GM12801 (cell line): ENCODE results near the gene TCF12.

Experiments used
- TF ChIP-seq, protein P1 (sequence below): IDR thresholded peaks from one replicate; pipeline ENCODE4 v1.5.1; 2011; ENCODE audit warnings: control low read depth; ENCODE audit not compliant: insufficient read length; ENCODE audit errors: extremely low read depth

TCF12 gene

GRCh38 chr15:57038496-57038895 is 120.1 kb downstream of the TCF12 start:
- TF ChIP-seq, protein P1, sequence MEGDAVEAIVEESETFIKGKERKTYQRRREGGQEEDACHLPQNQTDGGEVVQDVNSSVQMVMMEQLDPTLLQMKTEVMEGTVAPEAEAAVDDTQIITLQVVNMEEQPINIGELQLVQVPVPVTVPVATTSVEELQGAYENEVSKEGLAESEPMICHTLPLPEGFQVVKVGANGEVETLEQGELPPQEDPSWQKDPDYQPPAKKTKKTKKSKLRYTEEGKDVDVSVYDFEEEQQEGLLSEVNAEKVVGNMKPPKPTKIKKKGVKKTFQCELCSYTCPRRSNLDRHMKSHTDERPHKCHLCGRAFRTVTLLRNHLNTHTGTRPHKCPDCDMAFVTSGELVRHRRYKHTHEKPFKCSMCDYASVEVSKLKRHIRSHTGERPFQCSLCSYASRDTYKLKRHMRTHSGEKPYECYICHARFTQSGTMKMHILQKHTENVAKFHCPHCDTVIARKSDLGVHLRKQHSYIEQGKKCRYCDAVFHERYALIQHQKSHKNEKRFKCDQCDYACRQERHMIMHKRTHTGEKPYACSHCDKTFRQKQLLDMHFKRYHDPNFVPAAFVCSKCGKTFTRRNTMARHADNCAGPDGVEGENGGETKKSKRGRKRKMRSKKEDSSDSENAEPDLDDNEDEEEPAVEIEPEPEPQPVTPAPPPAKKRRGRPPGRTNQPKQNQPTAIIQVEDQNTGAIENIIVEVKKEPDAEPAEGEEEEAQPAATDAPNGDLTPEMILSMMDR = no peak

- TF ChIP-seq, protein P1 = no peak
Observed at GRCh38 chr15:57041416-57041815, 123.0 kb downstream of the TCF12 start.

- TF ChIP-seq, protein P1 = no peak
Observed at GRCh38 chr15:57044072-57044702, 125.7 kb downstream of the TCF12 start.

DNA sequence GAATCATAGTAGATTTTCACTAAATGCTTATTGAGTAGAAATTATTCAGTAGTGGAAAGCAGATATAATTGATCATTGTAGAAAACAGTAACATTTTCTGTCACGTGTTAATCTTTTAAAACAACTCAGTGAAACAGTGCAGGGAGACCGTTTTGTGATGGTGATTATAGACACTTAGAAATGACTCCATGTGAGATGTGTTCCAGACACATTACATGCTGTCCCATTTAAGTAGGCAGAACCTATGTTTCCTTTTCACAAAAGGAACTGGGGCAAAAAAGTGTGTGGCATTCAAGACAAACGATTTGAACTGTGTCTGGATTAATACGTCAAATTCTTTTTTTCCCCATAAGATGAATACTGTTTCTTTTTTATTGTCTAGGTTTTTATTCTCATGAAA is 126.5 kb downstream of the TCF12 start:
- TF ChIP-seq, protein P1 = no peak

DNA sequence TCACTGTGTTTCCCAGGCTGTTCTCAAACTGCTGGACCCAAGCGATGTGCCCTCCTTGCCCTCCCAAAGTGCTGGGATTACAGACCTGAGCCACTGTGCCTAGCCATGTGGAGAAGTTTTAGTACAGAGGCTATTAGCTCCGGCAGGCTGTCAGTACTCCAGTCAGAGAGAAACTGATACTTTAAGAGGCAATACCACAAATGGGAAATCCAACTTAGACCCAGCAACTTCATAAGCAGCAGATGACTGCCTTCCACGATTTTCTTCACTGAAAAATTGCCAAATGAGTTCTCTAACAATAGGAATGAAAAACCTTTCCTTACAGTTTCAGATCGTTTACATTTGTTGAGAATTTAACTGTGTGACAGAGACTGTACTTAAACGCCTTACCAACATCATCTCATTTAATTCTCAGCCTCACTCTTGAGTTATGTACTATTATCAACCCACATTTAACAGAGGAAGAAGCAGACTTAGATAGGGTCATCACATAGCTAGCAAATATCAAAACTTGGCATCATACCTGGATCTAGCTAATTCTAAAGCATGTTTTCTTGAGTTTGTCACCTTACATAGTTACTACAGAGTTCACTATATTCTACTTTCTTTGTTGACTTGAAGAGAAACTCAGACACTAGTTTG is 127.4 kb downstream of the TCF12 start:
- TF ChIP-seq, protein P1 = no peak

DNA sequence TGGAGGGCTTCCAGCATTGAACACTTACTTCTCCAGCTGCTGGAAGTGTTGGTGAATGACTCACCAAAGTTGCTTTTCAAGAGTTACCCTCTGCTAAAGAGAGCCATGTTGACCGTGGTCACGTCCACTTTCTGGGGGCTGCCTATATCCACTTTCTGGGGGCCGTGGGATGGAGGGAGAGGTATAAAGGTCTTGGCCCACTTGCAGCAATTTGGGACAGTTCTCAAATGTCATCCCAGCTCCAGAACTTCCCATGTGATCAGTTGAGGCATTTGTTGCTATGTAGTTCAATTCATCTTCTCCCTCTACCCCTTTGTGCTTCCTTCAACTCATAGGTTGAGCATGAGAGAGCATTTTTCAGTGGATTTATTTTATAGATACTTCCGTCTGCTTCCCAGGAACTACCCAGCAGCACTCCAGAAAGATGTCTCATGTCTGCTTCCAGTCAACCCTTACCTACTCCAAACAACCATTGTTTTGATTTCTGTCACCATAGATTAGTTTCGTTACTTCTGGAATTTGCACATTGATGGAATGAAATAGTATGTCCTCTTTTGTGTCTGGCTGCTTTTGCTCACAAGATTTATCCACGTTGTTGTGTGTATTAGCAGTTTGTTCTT is 130.6 kb downstream of the TCF12 start:
- TF ChIP-seq, protein P1 = no peak

DNA sequence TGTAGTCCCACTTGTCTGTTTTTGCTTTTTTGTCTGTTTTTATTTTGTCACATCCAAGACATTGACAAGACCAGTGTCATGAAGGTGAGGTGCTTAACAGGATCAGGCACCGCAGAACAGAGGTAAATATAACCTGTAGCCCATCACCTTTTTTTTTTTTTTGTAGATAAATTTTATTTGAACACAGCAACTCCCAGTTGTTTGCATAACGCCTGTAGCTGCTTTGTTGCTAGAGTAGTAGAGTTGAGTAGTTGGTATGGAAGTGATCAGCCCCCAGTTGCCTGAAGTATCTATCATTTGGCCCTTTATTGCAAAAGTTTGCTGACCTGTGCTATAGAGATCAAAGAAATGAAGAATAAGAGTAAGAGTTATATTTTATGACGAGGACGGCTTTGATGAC is 135.0 kb downstream of the TCF12 start:
- TF ChIP-seq, protein P1 = no peak
